Measurements from ENCODE around the gene MTM1.
A peak's percentile ranks its signal among the peaks of the same experiment; 100 is the strongest.

The MTM1 gene

GRCh38 chrX:150565551-150565950 is 2.9 kb upstream of the MTM1 start:
- no peak overlapping the region for H3K4me2 ChIP-seq (ENCODE audit: low read length, poor library complexity, severe bottlenecking)
- H3K23ac ChIP-seq (ENCODE audit: low read length in 2 of 2) = no peak overlapping the region

GRCh38 chrX:150566734-150567182 is 1.7 kb upstream of the MTM1 start:
- Histone ChIP-seq H3K27ac (ENCODE audit: low read length, poor library complexity, severe bottlenecking) (no peak overlapping the region), H2BK5ac (ENCODE audit: low read depth, low read length, poor library complexity, severe bottlenecking) (no peak overlapping the region), H2BK12ac (ENCODE audit: low read length in 2 of 2) (no peak overlapping the region), H3K4me2 (ENCODE audit: low read length, poor library complexity, severe bottlenecking) (no peak overlapping the region), H3K23ac (ENCODE audit: low read length in 2 of 2) (no peak overlapping the region), H2BK120ac (ENCODE audit: low read depth, low read length) (no peak overlapping the region), H3K4ac (ENCODE audit: low read depth in 1 of 2, low read length in 2 of 2) (no peak overlapping the region), H2AFZ (ENCODE audit: low read depth, low read length) (no peak overlapping the region), H3K14ac (ENCODE audit: low read length in 2 of 2) (no peak overlapping the region), H4K91ac (ENCODE audit: low read length) (no peak overlapping the region), H3K4me3 (ENCODE audit: insufficient read depth in 1 of 2, low read depth in 1 of 2, low read length in 2 of 2) (no peak overlapping the region), H3K18ac (ENCODE audit: low read depth in 1 of 2, low read length in 2 of 2) (no peak overlapping the region), H2AK5ac (ENCODE audit: low read length, severe bottlenecking) (no peak overlapping the region), H3K9ac (ENCODE audit: low read length) (no peak overlapping the region), H3K27me3 (ENCODE audit: control insufficient read depth in 1 of 2, insufficient read depth in 1 of 2, low read length in 2 of 2) (peaks cover 0 to 5% of the 10 kb centered on the region in 2 experiments), H3K9me3 (ENCODE audit: control insufficient read depth, low read length) (no peaks in the 10 kb centered on the region), H3K4me1 (ENCODE audit: control insufficient read depth, insufficient read depth, low read depth, low read length) (peaks cover 1% of the 10 kb centered on the region), H2BK15ac (ENCODE audit: low read depth, poor library complexity, severe bottlenecking) (no peak overlapping the region), H3K79me1 (replicated peaks; ENCODE audit: low read length, poor library complexity, severe bottlenecking) (no peaks in the 10 kb centered on the region), H4K8ac (ENCODE audit: low read length) (no peak overlapping the region), H3K36me3 (ENCODE audit: control insufficient read depth in 1 of 2, insufficient read depth in 2 of 2, low read depth in 1 of 2, low read length in 2 of 2) (no peaks in the 10 kb centered on the region)
- 61% methylated on average over 3 of the region's 3 CpGs for WGBS
- DNase-seq = no peak

More at GRCh38 chrX:150565551-150565950, 2.9 kb upstream of the MTM1 start:
- 84% methylated on average over 4 of the region's 5 CpGs for WGBS
- no peak overlapping the region for H2AFZ ChIP-seq (ENCODE audit: low read depth, low read length)
- H3K4ac ChIP-seq (ENCODE audit: low read depth in 1 of 2, low read length in 2 of 2) = no peak overlapping the region
- H2BK12ac ChIP-seq (ENCODE audit: low read length in 2 of 2) = no peak overlapping the region
- no peaks in the 10 kb centered on the region for H3K27me3 ChIP-seq (ENCODE audit: control insufficient read depth in 1 of 2, insufficient read depth in 1 of 2, low read length in 2 of 2)
- H2BK15ac ChIP-seq (ENCODE audit: low read depth, poor library complexity, severe bottlenecking) = no peak overlapping the region
- H3K9me3 ChIP-seq (ENCODE audit: control insufficient read depth, low read length) = no peaks in the 10 kb centered on the region
- H4K8ac ChIP-seq (ENCODE audit: low read length) = no peak overlapping the region
- DNase-seq = no peak
- H2AK5ac ChIP-seq (ENCODE audit: low read length, severe bottlenecking) = no peak overlapping the region
- no peaks in the 10 kb centered on the region for H3K79me1 ChIP-seq (replicated peaks; ENCODE audit: low read length, poor library complexity, severe bottlenecking)
- no peak overlapping the region for H3K9ac ChIP-seq (ENCODE audit: low read length)
- no peak overlapping the region for H3K27ac ChIP-seq (ENCODE audit: low read length, poor library complexity, severe bottlenecking)
- H3K4me1 ChIP-seq (ENCODE audit: control insufficient read depth, insufficient read depth, low read depth, low read length) = peaks cover 1% of the 10 kb centered on the region
- H3K4me3 ChIP-seq (ENCODE audit: insufficient read depth in 1 of 2, low read depth in 1 of 2, low read length in 2 of 2) = no peak overlapping the region
- H2BK5ac ChIP-seq (ENCODE audit: low read depth, low read length, poor library complexity, severe bottlenecking) = no peak overlapping the region
- H3K36me3 ChIP-seq (ENCODE audit: control insufficient read depth in 1 of 2, insufficient read depth in 2 of 2, low read depth in 1 of 2, low read length in 2 of 2) = no peaks in the 10 kb centered on the region
- no peak overlapping the region for H2BK120ac ChIP-seq (ENCODE audit: low read depth, low read length)
- H3K14ac ChIP-seq (ENCODE audit: low read length in 2 of 2) = no peak overlapping the region
- no peak overlapping the region for H3K18ac ChIP-seq (ENCODE audit: low read depth in 1 of 2, low read length in 2 of 2)
- no peak overlapping the region for H4K91ac ChIP-seq (ENCODE audit: low read length)

GRCh38 chrX:150567645-150568319 is 639 bp upstream of the MTM1 start:
- Histone ChIP-seq H3K4me2 (ENCODE audit: low read length, poor library complexity, severe bottlenecking) (no peak overlapping the region), H3K4ac (ENCODE audit: low read depth in 1 of 2, low read length in 2 of 2) (no peak overlapping the region), H3K36me3 (ENCODE audit: control insufficient read depth in 1 of 2, insufficient read depth in 2 of 2, low read depth in 1 of 2, low read length in 2 of 2) (no peaks in the 10 kb centered on the region), H2BK5ac (ENCODE audit: low read depth, low read length, poor library complexity, severe bottlenecking) (no peak overlapping the region), H4K91ac (ENCODE audit: low read length) (no peak overlapping the region), H3K27me3 (ENCODE audit: control insufficient read depth in 1 of 2, insufficient read depth in 1 of 2, low read length in 2 of 2) (peaks cover 0 to 11% of the 10 kb centered on the region in 2 experiments), H3K9ac (ENCODE audit: low read length) (no peak overlapping the region), H3K4me3 (ENCODE audit: insufficient read depth in 1 of 2, low read depth in 1 of 2, low read length in 2 of 2) (peak overlapping the region in 1 of 2 experiments; percentile 33), H2BK12ac (ENCODE audit: low read length in 2 of 2) (no peak overlapping the region), H4K8ac (ENCODE audit: low read length) (no peak overlapping the region), H3K23ac (ENCODE audit: low read length in 2 of 2) (no peak overlapping the region), H3K27ac (ENCODE audit: low read length, poor library complexity, severe bottlenecking) (no peak overlapping the region), H2BK15ac (ENCODE audit: low read depth, poor library complexity, severe bottlenecking) (no peak overlapping the region), H2AK5ac (ENCODE audit: low read length, severe bottlenecking) (no peak overlapping the region), H2BK120ac (ENCODE audit: low read depth, low read length) (no peak overlapping the region), H3K14ac (ENCODE audit: low read length in 2 of 2) (no peak overlapping the region), H3K79me1 (replicated peaks; ENCODE audit: low read length, poor library complexity, severe bottlenecking) (no peaks in the 10 kb centered on the region), H2AFZ (ENCODE audit: low read depth, low read length) (no peak overlapping the region), H3K9me3 (ENCODE audit: control insufficient read depth, low read length) (no peaks in the 10 kb centered on the region), H3K4me1 (ENCODE audit: control insufficient read depth, insufficient read depth, low read depth, low read length) (peaks cover 1% of the 10 kb centered on the region), H3K18ac (ENCODE audit: low read depth in 1 of 2, low read length in 2 of 2) (no peak overlapping the region)
- DNase-seq = no peak
- WGBS = 51% methylated on average over 16 of the region's 23 CpGs

- no peaks in the 10 kb centered on the region for H3K36me3 ChIP-seq (ENCODE audit: control insufficient read depth in 1 of 2, insufficient read depth in 2 of 2, low read depth in 1 of 2, low read length in 2 of 2)
These were observed 695 bp downstream of the MTM1 start for GRCh38 chrX:150569155-150569477.

More at GRCh38 chrX:150569155-150569477, 695 bp downstream of the MTM1 start:
- Histone ChIP-seq H3K79me1 (replicated peaks; ENCODE audit: low read length, poor library complexity, severe bottlenecking) (peaks cover 2% of the 10 kb centered on the region), H3K9me3 (ENCODE audit: control insufficient read depth, low read length) (no peaks in the 10 kb centered on the region), H2BK120ac (ENCODE audit: low read depth, low read length) (no peak overlapping the region), H2AK5ac (ENCODE audit: low read length, severe bottlenecking) (no peak overlapping the region), H3K4me1 (ENCODE audit: control insufficient read depth, insufficient read depth, low read depth, low read length) (peaks cover 1% of the 10 kb centered on the region), H3K27ac (ENCODE audit: low read length, poor library complexity, severe bottlenecking) (peak overlapping the region; percentile 23), H3K27me3 (ENCODE audit: control insufficient read depth in 1 of 2, insufficient read depth in 1 of 2, low read length in 2 of 2) (peaks cover 0 to 11% of the 10 kb centered on the region in 2 experiments), H3K4ac (ENCODE audit: low read depth in 1 of 2, low read length in 2 of 2) (peak overlapping the region in 1 of 2 experiments; percentile 49), H3K9ac (ENCODE audit: low read length) (peak overlapping the region; percentile 91), H3K14ac (ENCODE audit: low read length in 2 of 2) (no peak overlapping the region), H4K8ac (ENCODE audit: low read length) (no peak overlapping the region), H2BK5ac (ENCODE audit: low read depth, low read length, poor library complexity, severe bottlenecking) (no peak overlapping the region), H2AFZ (ENCODE audit: low read depth, low read length) (peak overlapping the region; percentile 42), H3K18ac (ENCODE audit: low read depth in 1 of 2, low read length in 2 of 2) (peak overlapping the region in 1 of 2 experiments; percentile 84), H4K91ac (ENCODE audit: low read length) (no peak overlapping the region), H2BK15ac (ENCODE audit: low read depth, poor library complexity, severe bottlenecking) (no peak overlapping the region), H3K23ac (ENCODE audit: low read length in 2 of 2) (no peak overlapping the region), H3K4me3 (ENCODE audit: insufficient read depth in 1 of 2, low read depth in 1 of 2, low read length in 2 of 2) (peak overlapping the region; percentile 84 to 87), H3K4me2 (ENCODE audit: low read length, poor library complexity, severe bottlenecking) (peak overlapping the region; percentile 63), H2BK12ac (ENCODE audit: low read length in 2 of 2) (no peak overlapping the region)
- 0% methylated on average over 12 of the region's 17 CpGs for WGBS
- DNase-seq = no peak
